HG03342 (cell line): ENCODE measurements around the gene PRKCE.

Experiments
- ATAC-seq: cut with Tn5 transposase; IDR thresholded peaks from one replicate; pipeline ENCODE4 v1.9.1; 2021; ENCODE audit warnings: mild to moderate bottlenecking, moderate library complexity; ENCODE audit not compliant: unreplicated experiment

Gene PRKCE

DNA sequence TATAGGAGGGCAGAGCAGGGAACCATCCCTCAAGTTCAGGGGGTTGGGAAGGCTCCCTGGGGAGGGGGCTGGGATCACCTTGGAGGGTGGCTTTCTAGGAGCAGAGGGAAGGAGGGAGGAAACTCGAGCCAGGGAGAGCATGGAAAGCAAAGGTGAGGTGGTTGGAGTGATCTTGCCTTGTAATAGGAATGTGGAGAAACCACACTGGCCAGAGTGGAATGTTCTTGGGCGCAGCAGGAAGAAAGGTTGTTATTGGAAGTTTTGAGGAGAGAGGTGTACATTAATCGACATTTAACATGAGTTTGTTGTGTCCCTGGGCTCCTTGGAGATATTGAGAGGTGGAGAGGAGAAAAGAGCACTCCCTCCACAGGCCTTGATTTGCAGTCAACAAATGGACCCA, 272.2 kb downstream of the PRKCE start:
- ATAC-seq: no peak

DNA sequence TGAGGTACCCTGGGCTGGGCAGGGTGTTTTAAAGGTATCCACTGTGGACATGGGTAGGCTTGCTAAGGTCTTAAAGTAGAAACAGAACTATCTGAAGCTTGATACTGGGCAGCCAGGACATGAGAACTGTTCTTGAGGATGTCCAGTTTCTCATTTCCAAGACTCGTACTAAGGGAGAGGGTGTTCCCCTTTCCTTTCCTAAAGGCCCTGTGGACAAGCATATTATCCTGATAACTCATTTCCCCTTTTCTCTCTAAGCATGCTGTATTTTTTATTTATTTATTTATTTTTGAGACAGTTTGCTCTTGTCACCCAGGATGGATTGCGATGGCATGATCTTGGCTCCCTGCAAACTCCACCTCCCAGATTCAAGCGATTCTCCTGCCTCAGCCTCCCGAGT, 273.6 kb downstream of the PRKCE start:
- no peak for ATAC-seq

DNA sequence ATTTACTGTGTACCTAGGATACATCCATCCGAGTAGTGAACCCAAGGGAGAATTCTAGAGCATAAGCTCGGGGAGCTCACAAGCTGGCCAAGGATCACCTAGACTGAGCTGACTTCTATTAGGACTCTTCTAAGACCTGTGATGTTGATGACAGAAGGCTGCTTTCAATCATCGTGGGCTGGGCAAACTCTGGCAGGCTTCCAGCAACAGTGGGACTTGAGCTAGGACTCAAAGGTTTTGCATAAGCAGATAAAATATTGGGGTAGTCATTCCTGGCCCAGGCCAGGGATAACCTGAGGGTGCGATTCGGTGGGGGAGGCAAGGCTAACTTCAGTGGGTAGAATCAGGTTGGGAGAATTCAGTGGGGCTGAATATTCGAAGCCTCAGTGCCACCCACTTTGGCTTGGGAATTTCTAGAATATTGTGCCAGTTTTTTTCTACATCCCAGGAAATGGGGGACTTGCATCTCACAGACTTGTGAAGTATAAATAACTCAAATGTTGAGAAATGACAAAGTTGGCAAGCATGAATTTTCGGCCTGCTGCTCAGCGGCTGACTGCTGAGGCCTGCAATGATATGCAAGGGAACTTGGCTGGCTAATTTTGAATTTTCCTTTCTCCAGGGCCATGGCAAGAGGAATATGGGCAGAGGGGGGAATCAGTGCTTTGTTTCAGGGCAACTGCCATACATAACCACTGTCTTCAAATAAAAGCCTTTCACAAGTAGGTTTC, 274.3 kb downstream of the PRKCE start:
- no peak for ATAC-seq

DNA sequence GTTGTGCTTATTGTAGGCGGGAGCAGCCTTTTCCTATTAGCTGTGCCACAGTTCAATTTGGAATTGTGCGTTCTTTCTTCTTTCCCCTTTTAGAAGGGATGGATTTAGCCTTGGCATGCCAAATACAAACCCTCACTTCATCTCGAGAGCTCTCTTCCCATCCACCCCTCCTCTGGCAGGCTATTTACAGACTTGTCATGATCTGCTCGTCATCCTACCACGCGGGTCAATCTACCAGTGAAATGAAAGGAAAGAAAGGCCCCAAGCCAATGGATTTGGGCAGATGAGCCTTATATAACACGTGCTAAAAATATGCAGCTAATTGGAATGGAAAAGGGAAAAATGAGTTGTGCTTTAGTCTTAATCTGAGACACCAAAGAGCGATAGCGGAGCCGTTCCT, 277.5 kb downstream of the PRKCE start:
- ATAC-seq: no peak

DNA sequence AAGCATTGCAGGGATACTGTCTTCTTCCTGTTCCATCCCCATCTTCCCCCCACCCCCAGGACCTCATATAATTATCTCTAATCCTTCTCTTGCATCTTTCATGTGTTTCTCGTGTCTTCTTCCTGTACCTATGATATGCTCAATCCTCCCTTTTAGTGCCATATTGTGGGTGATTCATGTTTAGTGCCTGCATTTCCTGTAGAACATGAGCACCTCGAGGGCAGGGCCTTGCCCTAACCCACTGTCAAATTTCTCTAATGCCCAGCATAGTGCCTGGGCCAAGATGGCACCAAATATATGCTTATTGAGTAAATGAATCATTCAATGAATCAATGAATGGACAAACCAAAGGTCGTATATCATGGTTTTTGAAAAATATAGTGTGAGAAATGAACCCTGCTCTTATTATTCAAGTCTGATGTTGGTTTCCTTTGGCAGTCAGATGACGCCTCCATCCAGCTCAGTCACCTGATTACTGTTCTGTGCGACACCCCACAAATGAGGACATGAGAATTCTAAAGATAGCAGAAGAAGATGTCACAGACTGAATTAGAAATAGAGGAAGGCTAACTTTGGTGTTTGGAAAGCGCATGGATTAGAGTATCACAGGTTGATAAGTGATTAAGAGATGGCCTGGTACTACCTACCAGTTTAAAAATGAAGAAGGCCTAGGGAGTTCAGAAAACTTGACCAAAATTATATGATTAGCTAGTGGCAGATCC, 278.4 kb downstream of the PRKCE start:
- no peak for ATAC-seq

DNA sequence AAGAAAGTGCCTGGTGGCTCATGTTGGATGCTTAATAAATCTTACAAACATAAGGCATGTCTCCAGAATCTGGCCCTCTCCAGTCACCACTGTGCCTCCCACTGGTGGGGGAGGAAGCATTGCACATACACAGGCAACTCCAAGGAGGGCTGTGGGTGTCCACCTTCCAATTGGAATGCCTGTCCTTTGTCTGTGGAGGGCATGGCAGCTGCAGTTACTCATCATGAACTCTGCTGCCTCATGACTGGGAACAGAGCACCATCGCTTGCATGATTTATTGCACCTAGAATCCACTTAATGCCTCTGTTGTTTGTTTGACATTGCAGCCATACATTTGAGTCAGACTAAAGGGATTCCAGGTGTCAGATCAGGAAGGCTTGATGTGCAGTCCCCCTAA, 278.9 kb downstream of the PRKCE start:
- no peak for ATAC-seq

DNA sequence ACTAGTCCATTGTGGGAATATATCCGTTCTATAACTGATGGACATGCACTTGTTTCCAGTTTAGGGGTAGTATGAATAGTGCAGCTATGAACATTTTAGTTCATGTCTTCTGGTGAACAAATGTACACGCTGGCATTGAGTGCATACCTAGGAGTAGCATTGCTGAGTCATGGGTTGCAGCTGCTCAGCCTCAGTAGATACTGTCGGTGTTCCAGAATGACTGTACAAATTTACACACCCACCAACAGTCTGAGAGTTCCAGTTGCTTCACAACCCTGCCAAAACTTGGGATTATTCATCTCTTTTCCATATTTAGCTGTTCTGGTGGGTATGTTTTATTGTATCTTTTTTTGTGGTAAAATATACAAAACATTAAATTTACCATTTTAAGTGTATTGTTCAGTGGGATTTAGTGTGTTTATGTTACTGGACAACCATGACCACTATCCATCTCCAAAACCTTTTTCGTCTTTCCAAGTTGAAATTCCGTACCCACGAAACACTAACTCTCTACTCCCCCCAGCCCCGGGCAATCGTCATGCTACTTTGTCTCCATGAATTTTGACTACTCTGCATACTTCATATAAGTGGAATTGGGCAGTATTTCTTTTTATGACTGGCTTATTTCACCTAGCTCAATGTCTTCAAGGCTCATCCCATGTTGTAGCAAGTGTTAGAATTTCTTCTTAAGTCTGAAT, 281.0 kb downstream of the PRKCE start:
- no peak for ATAC-seq

DNA sequence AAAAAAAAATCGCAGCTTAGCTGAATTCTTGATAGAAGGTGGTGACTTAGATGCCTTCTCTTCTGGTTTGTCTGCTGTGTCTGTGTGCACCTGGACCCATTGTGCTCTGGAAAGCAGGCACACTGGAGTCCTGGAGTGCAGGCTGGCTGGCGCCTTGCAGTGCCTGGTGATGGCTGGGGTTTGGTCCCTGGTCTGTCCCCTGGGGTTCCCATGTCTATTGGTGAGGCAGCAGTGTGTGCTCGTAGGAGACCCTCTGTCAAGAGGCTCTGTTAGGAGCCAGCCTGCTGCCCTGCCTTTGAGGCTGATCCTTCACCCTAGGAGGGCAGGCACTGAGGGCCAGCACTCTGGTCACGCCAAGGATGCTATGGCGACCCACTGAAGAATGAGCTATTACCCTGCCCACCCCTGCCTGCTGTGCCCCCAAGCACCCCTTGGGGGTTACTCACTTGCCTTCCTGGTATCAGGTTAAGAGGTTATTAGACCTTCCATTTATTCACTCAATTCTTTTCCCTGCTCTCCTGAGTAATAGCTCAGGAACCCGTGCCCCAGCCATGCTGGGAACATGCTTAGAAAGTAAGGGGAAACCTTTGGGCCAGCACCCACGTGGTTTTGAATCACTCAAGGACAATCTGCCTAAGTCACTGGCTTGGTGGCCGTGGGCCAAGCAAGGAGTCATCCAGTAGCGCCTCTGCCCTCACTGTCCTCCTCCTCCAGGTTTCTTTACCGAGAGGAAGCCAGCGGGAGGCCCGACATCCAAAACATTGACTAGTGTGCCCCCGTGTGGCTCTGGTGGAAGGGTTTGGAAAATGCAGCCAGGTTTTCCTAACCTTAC, 284.5 kb downstream of the PRKCE start:
- no peak for ATAC-seq

DNA sequence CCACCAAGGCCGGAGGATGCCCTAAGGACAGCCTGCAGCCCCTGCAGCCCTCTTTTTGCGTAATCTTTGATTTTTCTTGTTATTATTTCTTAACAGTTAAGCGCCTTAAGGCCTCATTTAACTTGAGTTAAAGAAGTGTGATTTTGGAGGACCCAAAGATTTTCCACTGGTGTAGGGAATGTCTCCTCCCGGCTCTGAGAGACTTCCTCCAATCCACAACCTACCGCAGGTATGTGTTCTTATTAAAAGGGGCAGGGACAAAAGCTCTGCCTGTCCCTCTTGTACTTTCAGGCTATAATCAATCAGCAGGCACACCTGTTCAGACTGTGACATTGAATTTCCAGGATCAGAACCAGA, 285.1 kb downstream of the PRKCE start:
- no peak for ATAC-seq

DNA sequence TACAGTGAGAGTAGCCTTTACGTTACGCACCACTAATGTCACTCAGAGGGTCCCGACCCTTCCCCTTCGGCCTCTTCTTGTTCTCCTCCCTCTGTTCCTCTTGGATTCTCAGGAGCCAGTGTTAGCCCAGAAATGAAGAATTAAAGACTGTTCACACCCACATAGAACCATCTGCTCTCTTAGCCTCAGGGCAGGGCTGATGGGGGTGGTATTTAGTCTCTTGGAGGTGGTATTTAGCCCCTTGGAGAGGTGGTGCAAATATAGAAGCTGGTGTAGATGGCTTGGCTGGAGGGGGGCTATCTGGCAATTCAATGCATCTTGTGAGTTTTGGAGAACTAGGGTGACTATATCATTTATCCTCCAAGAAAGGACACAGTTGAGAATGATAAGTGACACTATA, 286.5 kb downstream of the PRKCE start:
- no peak for ATAC-seq

DNA sequence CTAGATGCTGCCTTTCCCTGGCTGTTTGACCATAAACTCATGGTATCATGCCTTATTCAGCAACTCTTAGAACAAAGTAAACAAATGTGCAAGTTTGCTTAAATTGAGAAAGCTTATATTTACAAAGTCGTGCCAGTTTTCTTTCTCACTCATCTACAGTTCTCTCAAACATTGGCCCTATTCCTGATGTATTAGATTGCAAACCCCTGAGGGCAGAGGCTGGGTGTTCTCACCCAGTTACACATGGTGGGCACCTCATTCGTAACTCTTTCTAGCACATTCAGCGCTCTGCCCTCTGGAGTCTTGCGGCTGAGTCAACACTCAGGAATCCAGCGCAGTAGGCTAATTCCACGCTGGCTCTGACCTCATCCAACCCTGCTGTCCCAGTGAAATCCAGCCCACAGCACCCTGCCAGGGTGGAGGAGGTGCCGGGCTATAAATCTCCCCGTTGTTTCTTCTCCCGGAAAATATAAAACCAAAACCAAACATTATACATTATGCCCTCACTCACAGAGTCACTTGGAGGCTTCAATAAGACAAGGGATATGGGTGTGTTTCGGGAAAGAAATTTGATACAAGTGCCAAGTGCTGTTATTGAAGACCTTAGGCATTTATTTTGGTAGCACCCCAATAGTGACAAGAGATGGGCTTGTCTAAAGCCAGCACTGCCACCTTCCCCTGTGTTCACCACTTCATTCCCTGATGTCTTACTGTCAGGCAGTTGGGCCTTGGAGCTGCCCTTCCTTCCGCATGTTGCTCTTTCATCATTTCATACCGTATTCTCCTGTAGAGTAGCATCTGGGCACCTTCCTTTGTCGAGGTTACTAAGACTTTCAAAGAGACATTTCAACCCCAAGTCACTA, 287.4 kb downstream of the PRKCE start:
- no peak for ATAC-seq

DNA sequence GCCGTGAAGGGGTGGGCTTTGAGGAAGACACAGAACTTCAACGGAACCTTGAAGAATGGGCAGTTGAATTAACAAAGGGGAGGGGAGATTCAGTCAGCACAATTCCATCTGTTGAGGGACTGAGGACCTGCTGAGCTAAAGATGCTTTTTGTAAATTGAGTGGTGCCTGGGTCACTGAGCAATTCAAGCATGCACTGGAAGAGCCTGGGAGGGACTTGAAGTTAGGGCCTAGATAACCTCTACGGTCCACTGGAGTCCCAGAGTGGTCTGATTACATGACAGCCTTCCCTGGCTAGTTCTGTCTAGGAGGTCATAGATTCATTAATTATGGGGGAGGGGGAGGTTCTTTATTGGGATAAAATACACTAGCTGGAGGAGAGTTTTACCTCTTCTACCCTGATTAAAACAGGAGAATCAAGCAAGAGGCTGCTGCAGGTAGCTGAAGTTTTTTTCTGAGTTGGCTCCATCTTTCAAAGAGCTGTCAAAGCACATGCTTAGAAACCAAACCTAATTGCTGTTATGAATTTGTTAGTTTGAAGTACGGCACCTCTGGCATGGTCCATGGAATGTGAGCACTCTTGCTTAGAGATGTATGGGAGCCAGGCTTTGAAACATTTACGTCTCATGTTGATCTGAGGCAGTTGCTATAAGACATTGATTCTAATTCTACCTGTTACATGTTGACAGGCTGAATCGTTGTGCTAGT, 290.2 kb downstream of the PRKCE start:
- no peak for ATAC-seq

DNA sequence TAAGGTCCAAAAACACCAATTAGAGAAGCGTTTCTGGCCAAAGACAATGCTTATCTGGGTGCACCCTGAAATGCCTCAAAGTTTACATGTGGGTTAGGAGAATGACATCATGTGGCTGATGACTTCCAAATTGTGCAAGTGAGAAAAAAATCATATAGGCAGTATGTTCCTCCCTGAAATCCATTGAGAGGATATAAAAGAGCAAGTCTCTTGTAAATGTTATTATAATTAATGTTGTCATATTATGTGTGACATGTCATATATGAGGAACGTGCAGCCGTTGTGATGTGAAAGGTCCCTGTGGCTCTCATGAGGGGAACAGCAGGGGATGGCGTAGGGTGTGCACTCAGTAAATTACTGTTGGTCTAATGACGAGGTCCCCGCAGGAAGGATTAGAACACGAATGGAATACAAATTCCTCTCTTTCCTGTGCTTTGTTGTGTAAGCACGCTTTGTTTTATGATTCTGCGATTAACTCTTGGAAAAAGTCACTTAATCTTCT, 290.8 kb downstream of the PRKCE start:
- ATAC-seq: no peak

DNA sequence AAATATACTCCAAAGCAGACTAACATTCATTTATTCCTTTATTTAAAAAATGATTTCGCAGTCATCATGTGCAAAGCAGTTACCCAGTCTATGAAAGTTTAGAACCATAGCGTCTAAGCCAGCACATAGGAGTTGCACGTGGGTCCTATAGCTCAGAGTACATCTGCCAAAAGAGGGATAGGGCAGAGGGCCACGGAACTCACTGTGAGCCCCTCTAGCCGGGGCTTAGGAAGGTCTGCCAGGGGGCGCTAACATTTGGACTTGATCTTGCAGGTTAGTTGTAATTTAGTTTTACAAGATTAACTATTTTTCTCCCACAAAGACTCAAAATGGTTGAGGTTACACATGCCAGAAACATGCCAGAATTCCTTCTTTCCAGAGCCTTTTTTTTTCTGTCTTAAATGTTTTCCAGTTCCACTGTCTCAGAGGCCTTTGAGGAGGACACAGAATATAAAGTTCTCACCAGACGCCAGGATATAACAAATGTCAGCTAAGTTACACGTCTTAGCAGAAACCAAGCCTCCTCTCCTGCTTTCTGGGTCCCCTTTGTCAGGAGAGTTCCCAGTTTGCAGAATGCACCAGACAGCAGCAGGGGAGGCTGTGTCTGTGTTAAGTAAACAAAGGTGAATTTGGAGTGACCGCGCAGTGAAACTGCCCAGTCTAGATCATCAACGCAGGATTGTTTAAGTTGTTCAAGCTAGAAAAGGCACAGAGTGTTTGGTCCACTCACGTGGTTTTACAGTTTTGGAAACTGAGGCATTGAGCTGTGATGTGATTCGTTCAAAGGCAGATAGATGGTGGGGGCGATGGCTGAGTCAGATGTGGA, 292.0 kb downstream of the PRKCE start:
- no peak for ATAC-seq

DNA sequence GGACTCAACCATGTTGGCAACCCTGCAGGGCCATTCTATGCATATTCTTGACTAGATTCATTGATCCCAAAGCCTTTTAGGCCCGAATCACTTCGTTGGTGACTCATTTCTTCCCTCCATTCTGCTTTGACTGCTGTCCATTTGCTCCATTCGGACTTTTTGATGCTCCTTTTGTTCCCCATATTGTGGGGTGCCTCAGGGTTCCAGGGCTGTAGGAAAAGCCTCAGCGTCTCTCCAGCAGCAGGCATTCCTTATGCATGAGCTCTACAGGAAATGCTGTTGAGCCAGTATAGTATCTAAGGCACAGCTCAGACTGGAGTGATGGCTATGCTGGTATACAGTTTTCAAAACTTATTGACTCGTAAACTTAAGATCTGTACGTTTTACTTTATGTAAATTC, 292.6 kb downstream of the PRKCE start:
- no peak for ATAC-seq

DNA sequence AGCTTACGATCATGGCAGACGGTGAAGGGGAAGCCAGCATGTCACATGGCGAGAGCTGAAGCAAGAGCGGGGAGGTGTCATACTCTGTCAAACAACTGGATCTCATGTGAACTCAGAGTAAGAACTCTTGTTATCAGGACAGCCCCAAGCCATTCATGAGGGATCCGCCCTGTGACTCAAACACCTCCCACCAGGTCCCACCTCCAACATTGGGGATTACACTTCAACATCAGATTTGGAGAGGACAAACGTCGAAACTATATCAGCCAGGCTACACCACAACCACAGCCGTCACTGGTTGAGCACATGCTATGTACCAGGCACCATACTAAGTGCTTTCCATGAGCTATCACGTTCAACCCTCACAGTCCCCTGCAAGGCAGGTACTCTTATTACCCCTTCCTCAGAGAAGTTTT, 293.8 kb downstream of the PRKCE start:
- ATAC-seq: no peak

DNA sequence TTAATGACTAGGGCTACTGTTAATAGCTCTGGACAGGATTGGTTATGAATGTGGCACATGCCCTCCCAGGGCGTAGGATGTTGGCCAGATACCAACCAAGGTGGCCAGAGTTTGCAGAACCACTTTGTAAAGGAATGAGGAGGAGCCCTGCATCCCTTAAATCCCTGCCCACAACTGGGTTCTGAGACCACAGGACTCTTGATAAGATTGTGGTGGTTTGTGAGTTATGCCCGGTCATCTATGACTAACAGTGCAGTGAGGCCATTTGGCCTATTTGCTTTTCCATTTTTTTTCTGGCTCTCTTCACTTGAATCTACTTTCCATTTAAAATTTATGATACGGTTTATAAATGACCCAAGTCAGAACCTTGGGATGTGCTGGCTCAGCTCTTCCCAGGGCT, 294.5 kb downstream of the PRKCE start:
- no peak for ATAC-seq

DNA sequence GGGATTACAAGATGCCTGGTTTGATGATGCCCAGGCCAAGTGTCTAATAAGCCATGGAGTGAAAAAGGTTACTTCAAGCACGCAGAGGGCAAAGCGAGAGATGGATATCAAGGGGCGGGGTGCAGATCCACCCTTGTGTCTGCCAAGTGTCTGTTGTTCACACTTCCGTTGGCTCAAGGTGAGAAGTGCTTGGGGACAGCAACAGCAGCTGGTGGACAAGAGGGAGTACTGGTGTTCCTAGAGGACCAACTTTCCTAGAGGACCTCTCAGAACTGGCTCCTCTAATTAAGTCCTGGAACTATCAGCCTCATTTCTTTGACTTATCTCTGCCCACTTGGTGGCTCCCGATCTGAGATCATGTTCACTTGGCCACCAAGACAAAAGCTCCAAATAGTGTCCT, 299.1 kb downstream of the PRKCE start:
- no peak for ATAC-seq
